Upper lobe of left lung (tissue), 6 donors: ENCODE data around the gene KIDINS220. TPM values are rescaled to one million over a fixed set of nuclear protein-coding genes. Genes with fewer than 3 reads are reported as not detected.

Source experiments
- ATAC-seq, 2 donors: fragments of 200-7000 bp; cut with Tn5 transposase; one replicate each; pipeline ENCODE4 v1.9.1; 2022; ENCODE audit warnings: mild to moderate bottlenecking in 2 of 2, moderate library complexity in 2 of 2; ENCODE audit not compliant: low FRiP score in 2 of 2
- DNase-seq, 2 donors: peaks; one replicate each; pipeline ENCODE4 v3.0.0-alpha.2; 2019 to 2020
- H3K27ac ChIP-seq, 4 donors: fragments of 200-600 bp; sonication (generic); one replicate each; pipeline ENCODE4 v1.5.1; 2016 to 2019
- H3K27me3 ChIP-seq, 4 donors: fragments of 200-600 bp; sonication (generic); one replicate each; pipeline ENCODE4 v1.5.1; 2017 to 2019
- H3K36me3 ChIP-seq, 4 donors: fragments of 200-600 bp; sonication (generic); one replicate each; pipeline ENCODE4 v1.5.1; 2016 to 2019
- H3K4me1 ChIP-seq, 4 donors: fragments of 200-600 bp; sonication (generic); one replicate each; pipeline ENCODE4 v1.5.1; 2018 to 2019
- H3K4me3 ChIP-seq, 4 donors: fragments of 200-600 bp; sonication (generic); one replicate each; pipeline ENCODE4 v1.5.1; 2017 to 2019; ENCODE audit warnings: mild to moderate bottlenecking in 2 of 4, moderate library complexity in 1 of 4
- H3K9me3 ChIP-seq, 4 donors: fragments of 200-600 bp; sonication (generic); one replicate each; pipeline ENCODE4 v1.5.1; 2018 to 2019
- CTCF ChIP-seq, 6 experiments: fragments of 450-650 bp in 4 of 6; fragments of 200-600 bp in 2 of 6; sonication (generic) in 2 of 6; IDR thresholded peaks; one replicate each; pipeline ENCODE4 v1.5.1; 2016 to 2019; ENCODE audit warnings: antibody characterized with exemption in 6 of 6
- EP300 ChIP-seq, 4 donors: sonication (generic); formaldehyde crosslinking; IDR thresholded peaks; one replicate each; pipeline ENCODE4 v1.5.1; 2017; ENCODE audit warnings: antibody characterized with exemption in 4 of 4, control low read depth in 2 of 4
- POLR2A ChIP-seq, 4 donors: fragments of 450-650 bp; IDR thresholded peaks; one replicate each; pipeline ENCODE4 v1.5.1; 2016 to 2017; ENCODE audit warnings: antibody characterized with exemption in 4 of 4, mild to moderate bottlenecking in 2 of 4
- POLR2AphosphoS5 ChIP-seq, 2 donors: sonication (generic); formaldehyde crosslinking; IDR thresholded peaks; one replicate each; pipeline ENCODE4 v1.5.1; 2017; ENCODE audit warnings: antibody characterized with exemption in 2 of 2
- WGBS, 2 donors: methylation state at CpG; one replicate each; pipeline ENCODE4 v1.1.5; 2017 to 2018; 5-methylcytosine and 5-hydroxymethylcytosine counted together
- total RNA-seq, 6 donors: library from RNA; depleted of rRNA in 4 of 6; stranded (reverse); fragments of >200 nt in 4 of 6; gene quantifications; one replicate each; pipeline versions ENCODE4 v1.1.0 to v1.2.1, GENCODE V29; 2016 to 2021
- donor health status: DM: no; HTN: no; CAD: no; lungs with moderate emphysema.
- donor health status: DM: no; HTN: yes; CAD: no; lungs with severe emphysema.

Gene KIDINS220
- total RNA-seq, 6 donors from 2014 or later = 58.2 to 136 (median 69.9) TPM

GRCh38 chr2:8857709-8858108, 20.3 kb upstream of the KIDINS220 start:
- DNase-seq (peak in 1 of 2 donors; percentile 25), ATAC-seq (no peak)
- TF ChIP-seq POLR2AphosphoS5 (IDR thresholded peaks at IDR 0.05) (no peak), CTCF (IDR thresholded peaks at IDR 0.05) (no peak), POLR2A (IDR thresholded peaks at IDR 0.05) (no peak), EP300 (IDR thresholded peaks at IDR 0.05) (no peak)
- Histone ChIP-seq H3K27ac (no peak overlapping the region), H3K36me3 (peaks cover 0 to 18% (median 0%) of the 10 kb centered on the region in 4 donors), H3K27me3 (no peaks in the 10 kb centered on the region), H3K4me3 (no peak overlapping the region), H3K9me3 (no peaks in the 10 kb centered on the region), H3K4me1 (peaks cover 0 to 4% (median 0%) of the 10 kb centered on the region in 4 donors)
- 92 to 97% methylated on average over 11 of the region's 11 CpGs for WGBS, 2 donors

- no peak overlapping the region for H3K4me3 ChIP-seq
- WGBS, 2 donors = 90 to 93% methylated on average over 2 of the region's 2 CpGs
- no peak for DNase-seq
- no peaks in the 10 kb centered on the region for H3K4me1 ChIP-seq
- no peaks in the 10 kb centered on the region for H3K27me3 ChIP-seq
- no peak for ATAC-seq
- H3K27ac ChIP-seq = no peak overlapping the region
- TF ChIP-seq EP300 (IDR thresholded peaks at IDR 0.05) = no peak
- no peak for TF ChIP-seq POLR2AphosphoS5 (IDR thresholded peaks at IDR 0.05)
- TF ChIP-seq POLR2A (IDR thresholded peaks at IDR 0.05) = no peak
- TF ChIP-seq CTCF (IDR thresholded peaks at IDR 0.05) = no peak
- H3K36me3 ChIP-seq = peaks cover 0 to 11% (median 0%) of the 10 kb centered on the region in 4 donors
- no peaks in the 10 kb centered on the region for H3K9me3 ChIP-seq
These were observed 18.8 kb upstream of the KIDINS220 start for GRCh38 chr2:8856176-8856575.

GRCh38 chr2:8855010-8855409, 17.6 kb upstream of the KIDINS220 start:
- Histone ChIP-seq H3K9me3 (no peaks in the 10 kb centered on the region), H3K4me3 (no peak overlapping the region), H3K36me3 (peaks cover 0 to 11% (median 0%) of the 10 kb centered on the region in 4 donors), H3K27me3 (no peaks in the 10 kb centered on the region), H3K27ac (no peak overlapping the region), H3K4me1 (no peaks in the 10 kb centered on the region)
- TF ChIP-seq POLR2AphosphoS5 (IDR thresholded peaks at IDR 0.05) (no peak), CTCF (IDR thresholded peaks at IDR 0.05) (no peak), EP300 (IDR thresholded peaks at IDR 0.05) (no peak), POLR2A (IDR thresholded peaks at IDR 0.05) (no peak)
- DNase-seq (no peak), ATAC-seq (no peak)
- 93% methylated on average over 3 of the region's 3 CpGs for WGBS, 2 donors

GRCh38 chr2:8853426-8853825, 16.0 kb upstream of the KIDINS220 start:
- no peaks in the 10 kb centered on the region for H3K27me3 ChIP-seq
- peaks cover 0 to 8% (median 0%) of the 10 kb centered on the region in 4 donors for H3K36me3 ChIP-seq
- ATAC-seq = no peak
- no peaks in the 10 kb centered on the region for H3K9me3 ChIP-seq
- TF ChIP-seq POLR2A (IDR thresholded peaks at IDR 0.05) (no peak), CTCF (IDR thresholded peaks at IDR 0.05) (no peak), EP300 (IDR thresholded peaks at IDR 0.05) (no peak), POLR2AphosphoS5 (IDR thresholded peaks at IDR 0.05) (no peak)
- WGBS, 2 donors = 90 to 93% methylated on average over 4 of the region's 4 CpGs
- H3K4me1 ChIP-seq = no peaks in the 10 kb centered on the region
- H3K27ac ChIP-seq = no peak overlapping the region
- DNase-seq = no peak
- H3K4me3 ChIP-seq = no peak overlapping the region

DNA sequence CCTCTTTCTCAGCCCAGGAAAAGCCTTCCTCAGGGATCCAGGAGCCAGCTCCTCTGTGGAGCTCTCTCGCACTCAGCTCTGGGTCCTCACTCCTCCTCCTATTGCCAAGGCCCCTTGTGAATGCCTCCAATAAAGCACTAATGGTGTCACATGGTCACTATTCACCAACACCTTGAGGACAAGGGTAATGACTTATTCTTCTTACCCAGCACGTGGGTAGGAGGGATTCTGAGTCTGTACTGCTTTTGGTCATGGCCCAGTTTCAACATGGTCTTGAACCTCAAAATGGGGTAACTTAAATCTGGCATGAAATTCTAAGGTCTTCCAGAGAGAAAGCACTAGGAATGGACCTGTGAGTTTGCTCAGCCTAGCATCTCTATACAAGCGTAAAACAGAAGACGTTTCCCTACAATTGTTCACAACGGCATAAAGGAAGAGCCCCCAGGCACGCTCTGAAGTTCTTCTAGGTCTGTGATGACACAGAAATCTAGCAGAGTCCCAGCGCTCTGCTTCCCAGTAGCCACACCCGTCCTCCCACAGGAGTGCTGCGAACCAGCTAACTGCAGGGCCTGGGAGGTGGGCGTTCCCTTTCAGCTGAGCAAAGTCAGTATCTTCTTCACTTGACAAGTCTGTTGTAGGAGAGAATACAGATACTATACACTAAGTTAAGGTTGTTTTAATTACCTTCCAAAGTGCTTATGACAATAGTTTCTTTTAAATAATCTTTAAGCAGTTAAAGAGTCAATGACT, 14.6 kb upstream of the KIDINS220 start:
- Histone ChIP-seq H3K4me3 (no peak overlapping the region), H3K27me3 (no peaks in the 10 kb centered on the region), H3K4me1 (no peaks in the 10 kb centered on the region), H3K27ac (no peak overlapping the region), H3K36me3 (no peaks in the 10 kb centered on the region), H3K9me3 (no peaks in the 10 kb centered on the region)
- ATAC-seq = peak in 1 of 2 donors; percentile 84
- WGBS, 2 donors = 83 to 85% methylated on average over 9 to 10 of the region's 10 CpGs
- DNase-seq = no peak
- no peak for TF ChIP-seq EP300 (IDR thresholded peaks at IDR 0.05)
- TF ChIP-seq CTCF (IDR thresholded peaks at IDR 0.05) = no peak
- no peak for TF ChIP-seq POLR2AphosphoS5 (IDR thresholded peaks at IDR 0.05)
- TF ChIP-seq POLR2A (IDR thresholded peaks at IDR 0.05) = no peak
